Fibroblast of lung (primary cell): ENCODE data around the gene UCHL1. TPM values are rescaled to one million over a fixed set of nuclear protein-coding genes. Genes with fewer than 3 reads are reported as not detected.
A peak's percentile ranks its signal among the peaks of the same experiment; 100 is the strongest.

Experiments used
- DNase-seq, 2 donors: peaks; one replicate each; pipeline versions ENCODE4 v3.0.0 to v3.0.0-alpha.2; 2010; ENCODE audit warnings: low read depth in 2 of 2
- H2AFZ ChIP-seq: 2 replicates; pipeline ENCODE4 v1.5.1; 2012; ENCODE audit warnings: low read length, control low read depth, inconsistent platforms
- H3K27ac ChIP-seq: 2 replicates; pipeline ENCODE4 v1.5.1; 2011; ENCODE audit warnings: low read length, control low read depth; ENCODE audit not compliant: insufficient read depth
- H3K27me3 ChIP-seq: 2 replicates; pipeline ENCODE4 v1.5.1; 2011; ENCODE audit warnings: mild to moderate bottlenecking, low read length; ENCODE audit not compliant: control insufficient read depth, insufficient read depth
- H3K36me3 ChIP-seq: 2 replicates; pipeline ENCODE4 v1.5.1; 2011; ENCODE audit warnings: low read length; ENCODE audit not compliant: control insufficient read depth, insufficient read depth
- H3K4me1 ChIP-seq: 2 replicates; pipeline ENCODE4 v1.5.1; 2011; ENCODE audit warnings: low read length; ENCODE audit not compliant: control insufficient read depth, insufficient read depth; ENCODE audit errors: extremely low read depth
- H3K4me2 ChIP-seq: 2 replicates; pipeline ENCODE4 v1.5.1; 2011; ENCODE audit warnings: low read length, control low read depth; ENCODE audit not compliant: insufficient read depth; ENCODE audit errors: extremely low read depth
- H3K4me3 ChIP-seq, 4 experiments: fragments of 200-600 bp in 1 of 4; sonication (generic) in 1 of 4; replicated peaks in 1 of 4; 2 replicates each; pipeline ENCODE4 v1.5.1; 2011 to 2016; ENCODE audit warnings: low read length in 4 of 4, low read depth in 3 of 4, mild to moderate bottlenecking in 3 of 4, control low read depth in 2 of 4, inconsistent platforms in 1 of 4, mixed read lengths in 1 of 4; ENCODE audit not compliant: insufficient read depth in 1 of 4; ENCODE audit errors: control extremely low read depth in 1 of 4
- H3K79me2 ChIP-seq: 2 replicates; pipeline ENCODE4 v1.5.1; 2012; ENCODE audit warnings: mild to moderate bottlenecking, low read length, inconsistent platforms; ENCODE audit not compliant: control insufficient read depth, insufficient read depth
- H3K9ac ChIP-seq: 2 replicates; pipeline ENCODE4 v1.5.1; 2011; ENCODE audit warnings: mild to moderate bottlenecking, low read length, control low read depth; ENCODE audit not compliant: insufficient read depth
- H3K9me3 ChIP-seq: 2 replicates; pipeline ENCODE4 v1.5.1; 2012; ENCODE audit warnings: low read depth, low read length; ENCODE audit not compliant: control insufficient read depth, insufficient read depth
- H4K20me1 ChIP-seq: 2 replicates; pipeline ENCODE4 v1.5.1; 2011; ENCODE audit warnings: low read length; ENCODE audit not compliant: control insufficient read depth, insufficient read depth; ENCODE audit errors: extremely low read depth
- CTCF ChIP-seq, 2 donors: IDR thresholded peaks in 1 of 2; conservative IDR thresholded peaks in 1 of 2; 1 replicate in 1 of 2; 2 replicates in 1 of 2; pipeline ENCODE4 v1.5.1; 2011 to 2012; ENCODE audit warnings: low read length in 2 of 2, control low read depth in 1 of 2, inconsistent platforms in 1 of 2, low read depth in 1 of 2, mild to moderate bottlenecking in 1 of 2
- EZH2 ChIP-seq: IDR thresholded peaks from 2 replicates; pipeline ENCODE4 v1.5.1; 2012; ENCODE audit warnings: low read length, control low read depth, mild to moderate bottlenecking; ENCODE audit errors: missing control alignments
- polyA plus RNA-seq, 2 donors: library from polyadenylated mRNA; depleted of rRNA in 1 of 2; stranded (reverse) in 1 of 2; unstranded in 1 of 2; fragments of >200 nt; gene quantifications; 2 replicates each; pipeline ENCODE4 v1.2.1, GENCODE V29; 2011 to 2012; ENCODE audit warnings: missing spikeins in 1 of 2
- total RNA-seq: library from RNA; depleted of rRNA; stranded (reverse); fragments of >200 nt; gene quantifications from 2 replicates; pipeline ENCODE4 v1.2.1, GENCODE V29; 2014

UCHL1 gene
- total and polyA plus RNA-seq, 2 donors (not counting 1 experiment from before 2014, with no cell fraction given), result 397 to 491 TPM

- H3K4me3 ChIP-seq, result peak overlapping the region; percentile 62 to 73 (median 72)
- TF ChIP-seq EZH2 (no peak), CTCF (conservative IDR thresholded peaks at IDR 0.05 in 1 of 2, IDR thresholded peaks at IDR 0.05 in 1 of 2; ENCODE audit: low read depth in 1 of 2, low read length in 2 of 2) (no peak)
- DNase-seq, result peak; percentile 67 to 70
Observed at GRCh38 chr4:41256131-41256739, 493 bp upstream of the UCHL1 start.

GRCh38 chr4:41257257-41257901, 651 bp downstream of the UCHL1 start:
- peaks cover 3% of the 10 kb centered on the region for H3K36me3 ChIP-seq
- TF ChIP-seq EZH2 (no peak), CTCF (conservative IDR thresholded peaks at IDR 0.05 in 1 of 2, IDR thresholded peaks at IDR 0.05 in 1 of 2; ENCODE audit: low read depth in 1 of 2, low read length in 2 of 2) (no peak)
- H4K20me1 ChIP-seq, result no peaks in the 10 kb centered on the region
- H3K4me1 ChIP-seq, result no peaks in the 10 kb centered on the region
- peak overlapping the region; percentile 82 for H3K4me2 ChIP-seq
- DNase-seq, result peak; percentile 55 to 61
- H3K79me2 ChIP-seq, result peaks cover 2% of the 10 kb centered on the region
- no peaks in the 10 kb centered on the region for H3K9me3 ChIP-seq
- peaks cover 4% of the 10 kb centered on the region for H3K27me3 ChIP-seq
- peak overlapping the region; percentile 62 to 78 (median 72) for H3K4me3 ChIP-seq
- H3K9ac ChIP-seq, result peak overlapping the region; percentile 67
- no peak overlapping the region for H2AFZ ChIP-seq
- peak overlapping the region; percentile 50 for H3K27ac ChIP-seq

More at GRCh38 chr4:41256131-41256739, 493 bp upstream of the UCHL1 start:
- H3K4me2 ChIP-seq, result peak overlapping the region; percentile 82
- H3K9me3 ChIP-seq, result no peaks in the 10 kb centered on the region
- no peak overlapping the region for H3K9ac ChIP-seq
- peaks cover 2% of the 10 kb centered on the region for H3K36me3 ChIP-seq
- H3K79me2 ChIP-seq, result peaks cover 2% of the 10 kb centered on the region
- no peaks in the 10 kb centered on the region for H4K20me1 ChIP-seq
- H3K27ac ChIP-seq, result no peak overlapping the region
- peaks cover 4% of the 10 kb centered on the region for H3K27me3 ChIP-seq
- H2AFZ ChIP-seq, result no peak overlapping the region
- H3K4me1 ChIP-seq, result no peaks in the 10 kb centered on the region

- Histone ChIP-seq H3K27ac (no peak overlapping the region), H3K27me3 (peaks cover 4% of the 10 kb centered on the region), H2AFZ (no peak overlapping the region), H3K9me3 (no peaks in the 10 kb centered on the region), H3K9ac (peak overlapping the region; percentile 67), H3K36me3 (peaks cover 3% of the 10 kb centered on the region), H3K4me1 (no peaks in the 10 kb centered on the region), H3K79me2 (peaks cover 2% of the 10 kb centered on the region), H3K4me3 (peak overlapping the region; percentile 62 to 78 (median 72)), H4K20me1 (no peaks in the 10 kb centered on the region), H3K4me2 (peak overlapping the region; percentile 82)
- TF ChIP-seq EZH2, result peak; percentile 32
- TF ChIP-seq CTCF (conservative IDR thresholded peaks at IDR 0.05 in 1 of 2, IDR thresholded peaks at IDR 0.05 in 1 of 2; ENCODE audit: low read depth in 1 of 2, low read length in 2 of 2), result no peak
- DNase-seq, result peak in 1 of 2 donors; percentile 4
Observed at GRCh38 chr4:41257906-41258305, 1.2 kb downstream of the UCHL1 start.
